GM18873 (cell line): ENCODE measurements around the gene PEAK3.

Source experiments
- ATAC-seq: cut with Tn5 transposase; IDR thresholded peaks from one replicate; pipeline ENCODE4 v1.9.1; 2021; ENCODE audit warnings: mild to moderate bottlenecking, moderate library complexity, moderate number of reproducible peaks; ENCODE audit not compliant: unreplicated experiment, low FRiP score

Gene PEAK3

GRCh38 chr19:2315818-2316353 is 33.9 kb upstream of the PEAK3 start:
- no peak for ATAC-seq

GRCh38 chr19:2315121-2315817 is 33.3 kb upstream of the PEAK3 start:
- ATAC-seq = no peak

- no peak for ATAC-seq
Measured at GRCh38 chr19:2312820-2313501, 31.0 kb upstream of the PEAK3 start.

- no peak for ATAC-seq
Measured at GRCh38 chr19:2311093-2311492, 29.1 kb upstream of the PEAK3 start.

- ATAC-seq = no peak
Measured at GRCh38 chr19:2309734-2310362, 27.9 kb upstream of the PEAK3 start.

- no peak for ATAC-seq
Measured at GRCh38 chr19:2308114-2308556, 26.2 kb upstream of the PEAK3 start, which contains the start of gene LINGO3. LINGO3 (minus strand) TSS chr19:2308154; CDS start chr19:2291776, 16,378 bp downstream.

- no peak for ATAC-seq
Measured at GRCh38 chr19:2307518-2308012, 25.6 kb upstream of the PEAK3 start.

- no peak for ATAC-seq
Measured at GRCh38 chr19:2306971-2307370, 25.0 kb upstream of the PEAK3 start.

- no peak for ATAC-seq
Measured at GRCh38 chr19:2306281-2306806, 24.4 kb upstream of the PEAK3 start.

- no peak for ATAC-seq
Measured at GRCh38 chr19:2305452-2306280, 23.7 kb upstream of the PEAK3 start.

GRCh38 chr19:2303211-2303798 is 21.3 kb upstream of the PEAK3 start:
- no peak for ATAC-seq

- ATAC-seq = no peak
Measured at GRCh38 chr19:2302319-2303210, 20.6 kb upstream of the PEAK3 start.

GRCh38 chr19:2300533-2300932 is 18.6 kb upstream of the PEAK3 start:
- ATAC-seq = no peak

- no peak for ATAC-seq
Measured at GRCh38 chr19:2296141-2296540, 14.2 kb upstream of the PEAK3 start.

GRCh38 chr19:2294687-2295335 is 12.8 kb upstream of the PEAK3 start:
- no peak for ATAC-seq

GRCh38 chr19:2291185-2291751 is 9.3 kb upstream of the PEAK3 start:
- ATAC-seq = no peak

GRCh38 chr19:2290441-2291184 is 8.6 kb upstream of the PEAK3 start:
- no peak for ATAC-seq
